Gastrocnemius medialis (tissue), 4 donors: ENCODE results near the gene KRTAP12-4. TPM values are rescaled to one million over a fixed set of nuclear protein-coding genes. Genes with fewer than 3 reads are reported as not detected.
"Not testable (repeated sequence)": the region's sequence is repeated elsewhere in the genome, so short reads cannot be mapped to it uniquely, and the experiment has no call there.

Source experiments
- ATAC-seq, 2 donors: fragments of 150-250 bp; one replicate each; pipeline ENCODE4 v1.9.1; 2016
- DNase-seq, 2 donors: peaks; one replicate each; pipeline ENCODE4 v3.0.0-alpha.2; 2019
- H3K27ac ChIP-seq, 4 donors: fragments of 200-600 bp; sonication (generic); 1 replicate in 1 of 4; 2 replicates in 3 of 4; pipeline ENCODE4 v1.5.1; 2016 to 2018; ENCODE audit warnings: mild to moderate bottlenecking in 2 of 4, moderate library complexity in 1 of 4
- H3K27me3 ChIP-seq, 3 donors: fragments of 200-600 bp; sonication (generic) in 2 of 3; 1 replicate in 1 of 3; 2 replicates in 2 of 3; pipeline versions ENCODE4 v1.5.1 to v1.6.0; 2016 to 2019; ENCODE audit warnings: mild to moderate bottlenecking in 1 of 3, moderate library complexity in 1 of 3
- H3K36me3 ChIP-seq, 2 donors: fragments of 200-600 bp; sonication (generic) in 1 of 2; one replicate each; pipeline ENCODE4 v1.5.1; 2017 to 2018
- H3K4me1 ChIP-seq, 2 donors: fragments of 200-600 bp; sonication (generic) in 1 of 2; one replicate each; pipeline ENCODE4 v1.5.1; 2016 to 2017; ENCODE audit warnings: mild to moderate bottlenecking in 2 of 2
- H3K4me3 ChIP-seq, 4 donors: fragments of 200-600 bp; sonication (generic) in 3 of 4; 1 replicate in 1 of 4; 2 replicates in 3 of 4; pipeline ENCODE4 v1.5.1; 2016 to 2019; ENCODE audit warnings: mild to moderate bottlenecking in 2 of 4
- H3K9me3 ChIP-seq, 3 donors: fragments of 200-600 bp; sonication (generic) in 2 of 3; 1 replicate in 1 of 3; 2 replicates in 2 of 3; pipeline ENCODE4 v1.5.1; 2016 to 2019
- POLR2A ChIP-seq, 2 donors: fragments of 450-650 bp; IDR thresholded peaks; one replicate each; pipeline ENCODE4 v1.6.1; 2017; ENCODE audit warnings: antibody characterized with exemption in 2 of 2, mild to moderate bottlenecking in 2 of 2, moderate library complexity in 2 of 2
- in situ Hi-C, 4 donors: fragments of 200-750 bp; cut with MboI; loops; one replicate each; pipeline versions ENCODE4 v1.15.0 to v1.8.0; 2017; ENCODE audit warnings: low sequenced_read_pairs in 4 of 4
- intact Hi-C: fragments of 100-400 bp; cut with DNase I; formaldehyde crosslinking; loops from one replicate; pipeline ENCODE4 v1.15.1; 2023; ENCODE audit warnings: low total_unique reads
- total RNA-seq, 4 donors: library from RNA; depleted of rRNA; stranded (reverse); fragments of >200 nt; gene quantifications; one replicate each; pipeline versions ENCODE4 v1.1.0 to v1.2.3, GENCODE V29; 2016
- TF ChIP-seq, protein P1 (sequence below), 5 experiments: fragments of 450-650 bp in 3 of 5; fragments of 200-600 bp in 2 of 5; sonication (generic) in 2 of 5; IDR thresholded peaks in 4 of 5; conservative IDR thresholded peaks in 1 of 5; 1 replicate in 4 of 5; 2 replicates in 1 of 5; pipeline ENCODE4 v1.5.1; 2016 to 2019; ENCODE audit warnings: antibody characterized with exemption in 5 of 5, mild to moderate bottlenecking in 3 of 5, moderate library complexity in 3 of 5

KRTAP12-4 gene
- total RNA-seq, 4 donors from 2014 or later, result not detected

DNA sequence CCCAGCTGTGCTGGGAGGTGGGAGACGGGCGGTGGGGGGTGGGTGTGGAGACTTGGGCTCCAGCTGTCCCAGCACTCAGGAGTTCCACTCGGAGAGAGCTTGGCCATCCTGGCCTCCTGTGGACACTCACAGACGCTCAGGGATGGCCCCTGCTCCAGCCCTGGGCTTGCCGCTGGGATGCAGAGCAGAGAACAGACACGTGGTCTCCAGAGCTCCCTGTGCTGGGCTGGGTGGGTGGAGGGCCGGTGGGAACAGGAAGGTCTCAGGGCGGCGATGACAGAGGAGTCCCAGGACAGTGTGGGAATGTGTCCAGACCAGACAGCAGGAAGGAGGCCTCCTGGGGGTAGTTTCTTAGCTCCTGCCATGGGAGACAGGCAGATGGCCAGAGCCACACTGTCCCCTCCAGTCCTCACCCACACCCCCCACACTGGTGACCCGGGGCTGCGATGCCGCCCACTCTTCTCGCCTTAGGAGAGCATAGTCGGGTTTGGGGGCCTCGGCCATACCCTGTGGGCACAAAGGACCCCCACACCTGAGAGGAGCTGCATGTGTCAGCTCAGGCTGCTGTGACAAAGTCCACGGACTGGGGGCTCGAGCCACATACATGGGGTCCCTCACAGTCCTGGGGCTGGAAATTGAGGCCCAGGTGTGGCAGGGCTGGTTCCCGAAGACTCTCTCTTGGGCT is 25.6 kb downstream of the KRTAP12-4 start:
- in situ Hi-C loops, result no loop called here

GRCh38 chr21:44627831-44628233 is 26.6 kb downstream of the KRTAP12-4 start:
- H3K9me3 ChIP-seq, H3K4me3 ChIP-seq, DNase-seq, H3K36me3 ChIP-seq, in situ Hi-C loops, intact Hi-C loops, H3K4me1 ChIP-seq, H3K27ac ChIP-seq, ATAC-seq: not testable (repeated sequence)
- peaks cover 0 to 16% (median 14%) of the 10 kb centered on the region in 3 donors for H3K27me3 ChIP-seq

More for the DNA sequence above, 25.6 kb downstream of the KRTAP12-4 start:
- Histone ChIP-seq H3K4me3 (no peak overlapping the region), H3K9me3 (no peaks in the 10 kb centered on the region), H3K36me3 (no peaks in the 10 kb centered on the region), H3K4me1 (no peaks in the 10 kb centered on the region), H3K27me3 (peaks cover 0 to 16% (median 14%) of the 10 kb centered on the region in 3 donors), H3K27ac (no peak overlapping the region)
- ATAC-seq (no peak), DNase-seq (no peak)
- intact Hi-C loops, result no loop called here
- no peak for TF ChIP-seq POLR2A (IDR thresholded peaks at IDR 0.05)
- TF ChIP-seq, protein P1, sequence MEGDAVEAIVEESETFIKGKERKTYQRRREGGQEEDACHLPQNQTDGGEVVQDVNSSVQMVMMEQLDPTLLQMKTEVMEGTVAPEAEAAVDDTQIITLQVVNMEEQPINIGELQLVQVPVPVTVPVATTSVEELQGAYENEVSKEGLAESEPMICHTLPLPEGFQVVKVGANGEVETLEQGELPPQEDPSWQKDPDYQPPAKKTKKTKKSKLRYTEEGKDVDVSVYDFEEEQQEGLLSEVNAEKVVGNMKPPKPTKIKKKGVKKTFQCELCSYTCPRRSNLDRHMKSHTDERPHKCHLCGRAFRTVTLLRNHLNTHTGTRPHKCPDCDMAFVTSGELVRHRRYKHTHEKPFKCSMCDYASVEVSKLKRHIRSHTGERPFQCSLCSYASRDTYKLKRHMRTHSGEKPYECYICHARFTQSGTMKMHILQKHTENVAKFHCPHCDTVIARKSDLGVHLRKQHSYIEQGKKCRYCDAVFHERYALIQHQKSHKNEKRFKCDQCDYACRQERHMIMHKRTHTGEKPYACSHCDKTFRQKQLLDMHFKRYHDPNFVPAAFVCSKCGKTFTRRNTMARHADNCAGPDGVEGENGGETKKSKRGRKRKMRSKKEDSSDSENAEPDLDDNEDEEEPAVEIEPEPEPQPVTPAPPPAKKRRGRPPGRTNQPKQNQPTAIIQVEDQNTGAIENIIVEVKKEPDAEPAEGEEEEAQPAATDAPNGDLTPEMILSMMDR (IDR thresholded peaks at IDR 0.05 in 4 of 5, conservative IDR thresholded peaks at IDR 0.05 in 1 of 5), result no peak

DNA sequence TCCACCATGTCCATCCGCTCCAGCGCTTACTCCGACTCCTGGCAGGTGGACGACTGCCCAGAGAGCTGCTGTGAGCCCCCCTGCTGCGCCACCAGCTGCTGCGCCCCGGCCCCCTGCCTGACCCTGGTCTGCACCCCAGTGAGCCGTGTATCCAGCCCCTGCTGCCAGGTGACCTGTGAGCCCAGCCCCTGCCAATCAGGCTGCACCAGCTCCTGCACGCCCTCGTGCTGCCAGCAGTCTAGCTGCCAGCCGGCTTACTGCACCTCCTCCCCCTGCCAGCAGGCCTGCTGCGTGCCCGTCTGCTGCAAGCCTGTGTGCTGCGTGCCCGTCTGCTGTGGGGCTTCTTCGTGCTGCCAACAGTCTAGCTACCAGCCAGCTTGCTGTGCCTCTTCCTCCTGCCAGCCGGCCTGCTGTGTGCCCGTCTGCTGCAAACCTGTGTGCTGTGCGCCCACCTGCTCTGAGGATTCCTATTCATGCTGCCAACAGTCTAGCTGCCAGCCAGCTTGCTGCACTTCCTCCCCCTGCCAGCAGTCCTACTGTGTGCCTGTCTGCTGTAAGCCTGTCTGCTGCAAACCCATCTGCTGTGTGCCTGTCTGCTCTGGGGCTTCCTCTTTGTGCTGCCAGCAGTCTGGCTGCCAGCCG is 27.2 kb downstream of the KRTAP12-4 start:
- in situ Hi-C loops, DNase-seq, H3K36me3 ChIP-seq, H3K4me3 ChIP-seq, intact Hi-C loops, H3K9me3 ChIP-seq, ATAC-seq, H3K27ac ChIP-seq, H3K4me1 ChIP-seq: not testable (repeated sequence)
- H3K27me3 ChIP-seq, result peaks cover 0 to 16% (median 14%) of the 10 kb centered on the region in 3 donors

DNA sequence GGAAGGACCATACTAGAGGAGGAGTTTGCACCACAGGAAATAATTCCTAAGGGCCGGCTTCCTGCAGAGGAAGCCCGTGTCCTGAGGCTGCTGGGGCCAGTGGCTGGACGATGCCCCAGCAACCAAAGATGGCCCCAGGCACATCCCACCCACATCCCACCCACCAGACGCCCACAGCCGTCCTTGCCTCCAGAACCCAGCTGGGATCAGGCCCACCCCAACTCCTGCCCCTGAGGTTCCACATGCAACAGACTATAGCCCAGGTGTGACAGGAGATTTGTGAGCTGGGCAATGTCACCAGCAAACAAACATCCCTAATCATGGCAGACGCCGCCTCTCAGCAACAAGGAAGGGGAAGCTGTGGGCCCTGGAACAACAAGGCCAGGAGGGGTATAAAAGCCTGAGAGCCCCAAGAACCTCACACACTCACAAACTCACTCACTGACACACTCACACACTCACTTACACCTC is 27.8 kb downstream of the KRTAP12-4 start, which contains the start of gene KRTAP10-9:
Gene KRTAP10-9, plus strand, starts transcription at position 421 of the 471 bp plus-strand sequence. CDS start 79 bp downstream, outside the sequence.
- Histone ChIP-seq H3K27ac (no peak within 1 kb of the TSS), H3K4me1 (no peaks in the 10 kb centered on the region), H3K9me3 (no peaks in the 10 kb centered on the region), H3K4me3 (no peak within 1 kb of the TSS), H3K27me3 (peaks cover 0 to 16% (median 14%) of the 10 kb centered on the region in 3 donors), H3K36me3 (no peaks in the 10 kb centered on the region)
- intact Hi-C loops, result no loop called here
- DNase-seq, result no peak
- no peak for ATAC-seq
- TF ChIP-seq, protein P1 (IDR thresholded peaks at IDR 0.05 in 4 of 5, conservative IDR thresholded peaks at IDR 0.05 in 1 of 5), result no peak
- TF ChIP-seq POLR2A (IDR thresholded peaks at IDR 0.05), result no peak
- in situ Hi-C loops, result no loop called here

DNA sequence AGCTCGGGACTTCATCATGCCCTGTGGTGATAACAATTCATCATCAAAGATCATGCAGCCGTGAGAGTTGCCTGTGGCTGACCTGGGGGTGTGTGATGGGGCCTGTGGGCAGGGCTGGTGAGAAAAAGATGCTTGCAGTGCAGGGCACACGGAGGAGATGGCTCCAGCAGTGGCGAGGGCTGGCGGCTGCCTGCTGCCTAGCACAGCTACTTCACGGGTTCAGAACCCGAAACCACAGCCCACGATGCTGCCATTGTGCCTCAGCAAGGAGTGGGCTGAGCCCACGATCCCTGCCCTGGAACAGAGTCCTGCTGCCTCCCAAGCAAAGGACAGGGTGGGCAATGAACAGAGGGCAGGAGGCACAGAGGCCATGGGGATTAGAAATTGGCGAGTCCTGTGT is 28.2 kb downstream of the KRTAP12-4 start:
- DNase-seq (no peak), ATAC-seq (no peak)
- H3K27me3 ChIP-seq, result peaks cover 0 to 16% (median 14%) of the 10 kb centered on the region in 3 donors
- H3K27ac ChIP-seq, result no peak overlapping the region
- no peaks in the 10 kb centered on the region for H3K4me1 ChIP-seq
- TF ChIP-seq, protein P1 (IDR thresholded peaks at IDR 0.05 in 4 of 5, conservative IDR thresholded peaks at IDR 0.05 in 1 of 5), result no peak
- TF ChIP-seq POLR2A (IDR thresholded peaks at IDR 0.05), result no peak
- in situ Hi-C loops (no loop called here), intact Hi-C loops (no loop called here)
- H3K9me3 ChIP-seq, result no peaks in the 10 kb centered on the region
- H3K36me3 ChIP-seq, result no peaks in the 10 kb centered on the region
- H3K4me3 ChIP-seq, result no peak overlapping the region
